Measurements from ENCODE around the gene TSHZ3. TPM values are rescaled to one million over a fixed set of nuclear protein-coding genes. Genes with fewer than 3 reads are reported as not detected.

The TSHZ3 gene
- total RNA-seq, 1 experiment from 2014 or later = not detected

DNA sequence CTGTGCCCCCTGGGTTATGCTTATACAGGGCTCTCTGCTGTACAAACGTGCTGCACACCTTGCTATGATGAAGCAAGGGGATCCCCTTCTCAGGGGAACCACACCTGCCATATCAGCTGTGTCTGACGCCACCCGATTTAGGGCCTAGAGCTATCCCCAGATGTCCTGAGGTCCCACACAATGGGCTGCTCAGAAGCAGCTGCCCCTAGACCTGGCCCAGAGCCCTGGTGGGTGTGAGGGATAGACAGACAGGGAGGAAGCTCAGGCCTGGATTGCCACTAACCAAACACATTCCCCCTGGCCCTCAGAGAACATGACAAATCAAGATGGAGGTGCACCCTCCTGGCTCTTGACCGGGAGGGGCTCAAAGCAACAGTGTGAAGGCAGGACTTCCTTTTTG lies 59.3 kb downstream of the TSHZ3 start:
- no peak overlapping the region for H3K9ac ChIP-seq (ENCODE audit: low read length)
- no peaks in the 10 kb centered on the region for H3K36me3 ChIP-seq (ENCODE audit: insufficient read depth, low read length)
- no peaks in the 10 kb centered on the region for H3K27me3 ChIP-seq (ENCODE audit: low read length)
- H3K4me2 ChIP-seq (ENCODE audit: low read depth, low read length, poor library complexity, severe bottlenecking) = no peak overlapping the region
- H3K27ac ChIP-seq (ENCODE audit: low read length) = no peak overlapping the region
- no peaks in the 10 kb centered on the region for H4K20me1 ChIP-seq (ENCODE audit: insufficient read depth, low read depth, low read length)
- no peak overlapping the region for H2AFZ ChIP-seq (ENCODE audit: low read length)
- no peak for DNase-seq
- H3K4me1 ChIP-seq (ENCODE audit: low read length) = no peaks in the 10 kb centered on the region
- no peaks in the 10 kb centered on the region for H3K9me3 ChIP-seq (ENCODE audit: low read length)
- H3K9me2 ChIP-seq (replicated peaks; ENCODE audit: insufficient read depth, low read length) = no peaks in the 10 kb centered on the region
- H3K4me3 ChIP-seq (ENCODE audit: low read length) = no peak overlapping the region
- H3K79me2 ChIP-seq (ENCODE audit: low read length) = no peaks in the 10 kb centered on the region

DNA sequence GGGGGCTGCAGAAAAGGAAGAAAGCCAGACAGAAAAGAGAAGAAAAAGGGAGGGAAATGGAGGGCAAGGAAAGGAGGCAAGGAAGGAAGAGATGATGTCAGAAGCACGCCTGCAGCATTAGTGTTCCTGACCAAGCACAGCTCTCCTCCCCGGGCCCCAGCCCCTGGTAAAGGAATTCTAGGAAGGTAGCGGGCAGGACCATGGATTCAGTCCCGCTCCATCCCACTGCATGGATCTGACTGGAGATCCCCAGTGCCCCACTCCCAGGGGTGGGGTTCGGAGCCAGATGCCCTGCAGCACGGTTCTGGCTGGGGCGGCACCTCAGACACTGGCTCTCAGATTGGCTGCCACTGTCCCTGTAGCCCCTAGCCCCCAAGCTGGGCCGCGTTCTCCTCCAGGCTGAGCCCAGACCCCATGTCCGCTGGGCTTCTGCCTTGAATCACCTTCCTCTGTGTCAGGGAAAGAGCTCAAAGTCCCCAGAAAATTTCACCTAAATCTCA lies 59.8 kb downstream of the TSHZ3 start:
- H3K9me3 ChIP-seq (ENCODE audit: low read length) = no peaks in the 10 kb centered on the region
- H3K4me2 ChIP-seq (ENCODE audit: low read depth, low read length, poor library complexity, severe bottlenecking) = no peak overlapping the region
- H3K79me2 ChIP-seq (ENCODE audit: low read length) = no peaks in the 10 kb centered on the region
- H3K36me3 ChIP-seq (ENCODE audit: insufficient read depth, low read length) = no peaks in the 10 kb centered on the region
- H3K9me2 ChIP-seq (replicated peaks; ENCODE audit: insufficient read depth, low read length) = no peaks in the 10 kb centered on the region
- H3K9ac ChIP-seq (ENCODE audit: low read length) = no peak overlapping the region
- H3K4me3 ChIP-seq (ENCODE audit: low read length) = no peak overlapping the region
- H2AFZ ChIP-seq (ENCODE audit: low read length) = no peak overlapping the region
- no peak for DNase-seq
- no peak overlapping the region for H3K27ac ChIP-seq (ENCODE audit: low read length)
- H4K20me1 ChIP-seq (ENCODE audit: insufficient read depth, low read depth, low read length) = no peaks in the 10 kb centered on the region
- no peaks in the 10 kb centered on the region for H3K27me3 ChIP-seq (ENCODE audit: low read length)
- no peaks in the 10 kb centered on the region for H3K4me1 ChIP-seq (ENCODE audit: low read length)

DNA sequence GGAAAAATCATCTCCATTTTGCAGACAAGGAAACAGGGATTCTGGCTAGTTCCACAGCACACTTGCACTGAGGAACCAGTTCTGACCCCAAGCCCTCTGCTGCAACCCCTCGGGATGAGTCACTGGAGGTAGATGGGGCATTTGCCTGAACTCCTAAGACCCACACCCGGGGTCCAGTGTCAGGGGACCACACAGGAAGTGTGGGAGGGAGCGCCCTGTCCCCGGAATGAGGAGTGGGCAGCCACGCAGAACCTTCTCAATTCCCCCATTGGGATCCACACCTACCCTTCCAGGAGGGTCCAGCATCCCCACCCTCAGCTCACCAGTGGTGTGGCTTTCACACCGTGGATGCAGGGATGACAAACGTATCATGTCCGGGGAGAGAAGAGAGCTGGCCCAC lies 62.7 kb downstream of the TSHZ3 start:
- no peaks in the 10 kb centered on the region for H3K9me2 ChIP-seq (replicated peaks; ENCODE audit: insufficient read depth, low read length)
- no peak overlapping the region for H3K4me2 ChIP-seq (ENCODE audit: low read depth, low read length, poor library complexity, severe bottlenecking)
- no peak overlapping the region for H3K27ac ChIP-seq (ENCODE audit: low read length)
- H2AFZ ChIP-seq (ENCODE audit: low read length) = no peak overlapping the region
- H3K9ac ChIP-seq (ENCODE audit: low read length) = no peak overlapping the region
- H3K4me1 ChIP-seq (ENCODE audit: low read length) = no peaks in the 10 kb centered on the region
- DNase-seq = no peak
- no peaks in the 10 kb centered on the region for H3K9me3 ChIP-seq (ENCODE audit: low read length)
- H3K4me3 ChIP-seq (ENCODE audit: low read length) = no peak overlapping the region
- H3K36me3 ChIP-seq (ENCODE audit: insufficient read depth, low read length) = no peaks in the 10 kb centered on the region
- no peaks in the 10 kb centered on the region for H3K79me2 ChIP-seq (ENCODE audit: low read length)
- H3K27me3 ChIP-seq (ENCODE audit: low read length) = no peaks in the 10 kb centered on the region
- H4K20me1 ChIP-seq (ENCODE audit: insufficient read depth, low read depth, low read length) = no peaks in the 10 kb centered on the region

DNA sequence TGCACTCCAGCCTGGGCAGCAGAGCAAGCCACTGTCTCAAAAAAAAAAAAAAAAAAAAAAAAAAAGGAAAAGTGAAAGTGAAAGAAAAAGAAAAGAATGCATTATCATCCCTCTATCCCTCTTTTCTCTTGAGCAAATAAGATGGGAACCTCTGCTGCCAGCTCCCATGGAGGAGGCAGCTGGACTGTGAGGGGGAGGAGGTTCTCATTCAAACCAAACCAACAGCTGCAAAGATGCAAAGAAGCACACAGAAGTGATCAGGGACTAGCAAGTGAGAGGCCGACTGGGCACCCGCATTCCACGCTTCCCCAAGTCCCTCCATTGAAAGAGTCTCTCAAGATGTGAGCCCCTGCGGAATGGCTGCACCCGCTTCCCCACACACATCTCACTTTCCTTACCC lies 63.5 kb downstream of the TSHZ3 start:
- H3K27me3 ChIP-seq (ENCODE audit: low read length) = no peaks in the 10 kb centered on the region
- H3K9me2 ChIP-seq (replicated peaks; ENCODE audit: insufficient read depth, low read length) = no peaks in the 10 kb centered on the region
- peak overlapping the region; percentile 29 for H3K4me2 ChIP-seq (ENCODE audit: low read depth, low read length, poor library complexity, severe bottlenecking)
- no peaks in the 10 kb centered on the region for H3K9me3 ChIP-seq (ENCODE audit: low read length)
- no peaks in the 10 kb centered on the region for H3K79me2 ChIP-seq (ENCODE audit: low read length)
- no peak for DNase-seq
- H4K20me1 ChIP-seq (ENCODE audit: insufficient read depth, low read depth, low read length) = no peaks in the 10 kb centered on the region
- H3K4me1 ChIP-seq (ENCODE audit: low read length) = no peaks in the 10 kb centered on the region
- H2AFZ ChIP-seq (ENCODE audit: low read length) = no peak overlapping the region; the same call in 1 of the 2 replicates
- no peak overlapping the region for H3K27ac ChIP-seq (ENCODE audit: low read length)
- no peaks in the 10 kb centered on the region for H3K36me3 ChIP-seq (ENCODE audit: insufficient read depth, low read length)
- no peak overlapping the region for H3K4me3 ChIP-seq (ENCODE audit: low read length)
- no peak overlapping the region for H3K9ac ChIP-seq (ENCODE audit: low read length)

DNA sequence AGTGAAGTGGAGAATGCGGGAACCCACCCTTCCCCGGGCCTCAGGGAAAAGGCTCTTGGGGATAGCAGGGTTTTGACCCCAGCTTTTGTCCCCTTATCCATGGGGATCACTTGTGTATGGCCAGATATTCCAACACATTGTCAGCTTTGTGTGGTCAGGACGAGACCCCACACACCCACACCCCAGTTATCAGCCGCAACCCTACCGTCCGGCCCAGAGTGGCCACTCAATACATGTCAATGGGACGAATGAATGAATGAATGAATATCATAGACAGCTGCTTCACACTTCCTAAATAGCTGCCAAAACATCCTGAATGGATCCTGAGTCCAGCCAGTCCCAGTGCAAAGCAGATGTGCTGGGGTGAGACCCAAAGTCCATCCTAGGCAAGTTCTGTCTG lies 64.6 kb downstream of the TSHZ3 start:
- H3K79me2 ChIP-seq (ENCODE audit: low read length) = no peaks in the 10 kb centered on the region
- no peaks in the 10 kb centered on the region for H3K9me2 ChIP-seq (replicated peaks; ENCODE audit: insufficient read depth, low read length)
- H3K9me3 ChIP-seq (ENCODE audit: low read length) = no peaks in the 10 kb centered on the region
- H3K4me3 ChIP-seq (ENCODE audit: low read length) = no peak overlapping the region
- no peak overlapping the region for H2AFZ ChIP-seq (ENCODE audit: low read length)
- H3K27me3 ChIP-seq (ENCODE audit: low read length) = no peaks in the 10 kb centered on the region
- H3K4me2 ChIP-seq (ENCODE audit: low read depth, low read length, poor library complexity, severe bottlenecking) = no peak overlapping the region
- H3K4me1 ChIP-seq (ENCODE audit: low read length) = no peaks in the 10 kb centered on the region
- H4K20me1 ChIP-seq (ENCODE audit: insufficient read depth, low read depth, low read length) = no peaks in the 10 kb centered on the region
- no peak overlapping the region for H3K9ac ChIP-seq (ENCODE audit: low read length)
- H3K27ac ChIP-seq (ENCODE audit: low read length) = no peak overlapping the region
- H3K36me3 ChIP-seq (ENCODE audit: insufficient read depth, low read length) = no peaks in the 10 kb centered on the region
- DNase-seq = no peak

DNA sequence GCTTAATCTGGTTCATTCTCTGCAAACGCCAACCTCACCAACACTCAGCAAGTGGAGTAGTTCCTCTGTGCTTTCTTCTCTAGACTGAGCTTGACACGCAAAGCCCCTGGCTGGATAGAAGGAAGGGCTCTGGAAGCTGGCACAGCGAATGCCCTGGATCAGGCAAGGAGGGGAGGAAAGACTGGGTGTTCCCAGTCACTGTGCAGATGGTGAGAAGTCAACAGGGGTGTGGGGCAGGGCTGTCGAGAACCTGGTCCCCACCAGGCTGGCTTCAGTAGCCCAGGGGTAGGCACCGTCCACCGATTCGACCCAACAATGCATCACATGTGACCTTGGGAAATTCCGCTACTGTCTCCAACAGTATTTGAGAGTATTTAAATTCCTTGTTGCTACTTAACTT lies 65.5 kb downstream of the TSHZ3 start:
- H3K4me2 ChIP-seq (ENCODE audit: low read depth, low read length, poor library complexity, severe bottlenecking) = no peak overlapping the region
- H3K36me3 ChIP-seq (ENCODE audit: insufficient read depth, low read length) = no peaks in the 10 kb centered on the region
- H4K20me1 ChIP-seq (ENCODE audit: insufficient read depth, low read depth, low read length) = no peaks in the 10 kb centered on the region
- no peak for DNase-seq
- H3K4me1 ChIP-seq (ENCODE audit: low read length) = no peaks in the 10 kb centered on the region
- no peak overlapping the region for H3K9ac ChIP-seq (ENCODE audit: low read length)
- H3K27ac ChIP-seq (ENCODE audit: low read length) = no peak overlapping the region
- no peaks in the 10 kb centered on the region for H3K9me2 ChIP-seq (replicated peaks; ENCODE audit: insufficient read depth, low read length)
- no peaks in the 10 kb centered on the region for H3K27me3 ChIP-seq (ENCODE audit: low read length)
- no peaks in the 10 kb centered on the region for H3K9me3 ChIP-seq (ENCODE audit: low read length)
- no peak overlapping the region for H2AFZ ChIP-seq (ENCODE audit: low read length)
- H3K4me3 ChIP-seq (ENCODE audit: low read length) = no peak overlapping the region
- H3K79me2 ChIP-seq (ENCODE audit: low read length) = no peaks in the 10 kb centered on the region

DNA sequence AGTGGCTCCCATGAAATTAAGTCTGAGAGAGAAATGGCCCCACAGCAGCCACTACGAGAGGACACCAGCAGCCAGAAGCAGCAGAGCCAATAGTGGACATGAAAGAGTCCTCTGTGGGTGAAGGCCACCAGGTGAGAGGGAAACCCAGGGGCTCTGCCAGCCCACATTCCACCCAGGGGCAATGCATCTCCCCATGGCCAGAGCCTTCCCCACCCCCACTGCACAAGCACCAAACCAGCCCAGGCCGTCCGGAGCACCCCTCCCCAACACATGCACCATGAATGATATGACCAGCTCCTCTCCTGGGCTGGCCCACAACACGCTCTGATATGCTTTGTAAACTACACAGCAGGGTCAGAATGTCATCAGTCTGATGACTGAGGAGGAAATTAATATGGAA lies 66.9 kb downstream of the TSHZ3 start:
- Histone ChIP-seq H3K9ac (ENCODE audit: low read length) (no peak overlapping the region), H3K36me3 (ENCODE audit: insufficient read depth, low read length) (no peaks in the 10 kb centered on the region), H3K4me1 (ENCODE audit: low read length) (no peaks in the 10 kb centered on the region), H3K27ac (ENCODE audit: low read length) (no peak overlapping the region), H4K20me1 (ENCODE audit: insufficient read depth, low read depth, low read length) (no peaks in the 10 kb centered on the region), H3K4me2 (ENCODE audit: low read depth, low read length, poor library complexity, severe bottlenecking) (no peak overlapping the region), H3K27me3 (ENCODE audit: low read length) (no peaks in the 10 kb centered on the region), H3K9me2 (replicated peaks; ENCODE audit: insufficient read depth, low read length) (no peaks in the 10 kb centered on the region), H2AFZ (ENCODE audit: low read length) (no peak overlapping the region), H3K9me3 (ENCODE audit: low read length) (no peaks in the 10 kb centered on the region), H3K79me2 (ENCODE audit: low read length) (no peaks in the 10 kb centered on the region), H3K4me3 (ENCODE audit: low read length) (no peak overlapping the region)
- no peak for DNase-seq

DNA sequence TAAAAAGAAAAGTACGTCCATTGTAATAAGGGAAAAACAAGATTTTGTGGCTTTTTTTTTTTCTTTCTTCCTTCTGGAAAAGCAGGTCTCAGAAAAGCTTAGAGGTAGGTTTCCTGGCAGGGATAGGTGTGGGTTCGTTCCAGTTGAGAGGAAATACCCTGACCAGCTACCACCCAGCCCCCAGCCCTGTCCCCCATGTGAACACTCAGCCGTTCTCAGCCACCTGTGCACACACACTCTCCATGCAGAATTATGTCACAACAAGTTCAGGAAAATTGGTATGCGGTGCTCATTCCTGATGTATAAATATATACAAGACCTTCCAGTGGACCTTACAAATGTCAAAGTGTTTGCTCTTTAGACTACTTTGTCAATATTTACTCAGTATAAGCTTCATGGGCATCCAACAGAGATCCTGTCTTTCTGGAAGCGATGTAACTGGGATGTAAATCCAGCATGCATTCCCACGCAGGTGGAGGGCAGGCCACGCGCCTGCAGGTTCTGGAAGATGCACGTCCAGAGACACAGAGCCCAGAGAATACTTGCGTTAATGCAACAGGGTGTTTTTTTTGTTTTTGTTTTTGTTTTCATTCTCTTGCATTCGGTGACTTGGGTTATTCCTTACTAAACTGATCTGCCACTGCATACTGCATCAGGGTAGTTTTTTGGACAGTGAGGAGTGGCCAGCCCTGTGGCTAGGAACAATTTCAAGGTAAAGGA lies 68.8 kb downstream of the TSHZ3 start:
- H3K79me2 ChIP-seq (ENCODE audit: low read length) = no peaks in the 10 kb centered on the region
- H4K20me1 ChIP-seq (ENCODE audit: insufficient read depth, low read depth, low read length) = no peaks in the 10 kb centered on the region
- no peaks in the 10 kb centered on the region for H3K27me3 ChIP-seq (ENCODE audit: low read length)
- H3K4me2 ChIP-seq (ENCODE audit: low read depth, low read length, poor library complexity, severe bottlenecking) = no peak overlapping the region
- H3K27ac ChIP-seq (ENCODE audit: low read length) = no peak overlapping the region
- no peaks in the 10 kb centered on the region for H3K4me1 ChIP-seq (ENCODE audit: low read length)
- no peaks in the 10 kb centered on the region for H3K9me3 ChIP-seq (ENCODE audit: low read length)
- no peak overlapping the region for H3K9ac ChIP-seq (ENCODE audit: low read length)
- no peaks in the 10 kb centered on the region for H3K9me2 ChIP-seq (replicated peaks; ENCODE audit: insufficient read depth, low read length)
- no peak for DNase-seq
- no peak overlapping the region for H3K4me3 ChIP-seq (ENCODE audit: low read length)
- no peak overlapping the region for H2AFZ ChIP-seq (ENCODE audit: low read length)
- H3K36me3 ChIP-seq (ENCODE audit: insufficient read depth, low read length) = no peaks in the 10 kb centered on the region
